Panc1 (cell line): ENCODE measurements around the gene KRTAP5-6.

Source experiments
- POLR2AphosphoS5 ChIP-seq: IDR thresholded peaks from 2 replicates; pipeline ENCODE4 v1.6.1; 2012; ENCODE audit warnings: mild to moderate bottlenecking, low read depth, low read length, moderate library complexity
- SIN3A ChIP-seq: IDR thresholded peaks from 2 replicates; pipeline ENCODE4 v1.6.1; 2012; ENCODE audit warnings: low read depth, mild to moderate bottlenecking, low read length, moderate library complexity, borderline replicate concordance; ENCODE audit not compliant: insufficient read depth

GRCh38 chr11:1706634-1707400 is 9.8 kb downstream of the KRTAP5-6 start:
- TF ChIP-seq SIN3A (no peak), POLR2AphosphoS5 (no peak)
